Progenitor cell of endocrine pancreas (in vitro differentiated cells): ENCODE data around the gene ROGDI. TPM values are rescaled to one million over a fixed set of nuclear protein-coding genes. Genes with fewer than 3 reads are reported as not detected.

Experiments used
- DNase-seq: peaks from one replicate; pipeline ENCODE4 v3.0.0; 2021; ENCODE audit warnings: low spot score; ENCODE audit not compliant: unreplicated experiment
- H3K27ac Mint-ChIP-seq: 2 replicates; pipeline ENCODE4 v1.8.0; 2021; ENCODE audit warnings: mild to moderate bottlenecking, moderate library complexity, mixed read lengths
- H3K27me3 Mint-ChIP-seq: 2 replicates; pipeline ENCODE4 v1.8.0; 2021; ENCODE audit warnings: mixed read lengths
- H3K36me3 Mint-ChIP-seq: 2 replicates; pipeline ENCODE4 v1.8.0; 2022; ENCODE audit warnings: mixed read lengths; ENCODE audit not compliant: insufficient read depth
- H3K4me1 Mint-ChIP-seq: 2 replicates; pipeline ENCODE4 v1.8.0; 2021; ENCODE audit warnings: low read depth, mixed read lengths
- H3K4me3 Mint-ChIP-seq: 2 replicates; pipeline ENCODE4 v1.8.0; 2021; ENCODE audit warnings: low read depth, mild to moderate bottlenecking, moderate library complexity, mixed read lengths
- H3K9me3 Mint-ChIP-seq: 2 replicates; pipeline ENCODE4 v1.8.0; 2021; ENCODE audit warnings: low read depth, mixed read lengths
- CTCF ChIP-seq: fragments of 200-600 bp; sonication (generic); IDR thresholded peaks from one replicate; pipeline ENCODE4 v1.5.0; 2021; ENCODE audit warnings: antibody characterized with exemption, mild to moderate bottlenecking; ENCODE audit not compliant: unreplicated experiment
- total RNA-seq: library from RNA; stranded (reverse); gene quantifications from 2 replicates; pipeline ENCODE4 v1.2.1, GENCODE V29; 2021

ROGDI gene
- total RNA-seq, 1 donor from 2014 or later: 44.1 TPM

GRCh38 chr16:4833584-4833983 lies 31.2 kb upstream of the ROGDI start:
- Mint-ChIP-seq H3K36me3 (peaks cover 17% of the 10 kb centered on the region), H3K9me3 (no peaks in the 10 kb centered on the region), H3K4me1 (no peaks in the 10 kb centered on the region), H3K4me3 (no peak overlapping the region), H3K27me3 (no peaks in the 10 kb centered on the region), H3K27ac (no peak overlapping the region)
- DNase-seq: no peak
- no peak for TF ChIP-seq CTCF

GRCh38 chr16:4832698-4833343 lies 30.4 kb upstream of the ROGDI start:
- no peaks in the 10 kb centered on the region for H3K9me3 Mint-ChIP-seq
- DNase-seq: no peak
- no peak overlapping the region for H3K27ac Mint-ChIP-seq
- no peaks in the 10 kb centered on the region for H3K4me1 Mint-ChIP-seq
- TF ChIP-seq CTCF: no peak
- H3K4me3 Mint-ChIP-seq: no peak overlapping the region
- H3K27me3 Mint-ChIP-seq: no peaks in the 10 kb centered on the region
- peaks cover 17% of the 10 kb centered on the region for H3K36me3 Mint-ChIP-seq

- Mint-ChIP-seq H3K9me3 (no peaks in the 10 kb centered on the region), H3K4me3 (no peak overlapping the region), H3K36me3 (peaks cover 18% of the 10 kb centered on the region), H3K27ac (no peak overlapping the region), H3K27me3 (no peaks in the 10 kb centered on the region), H3K4me1 (no peaks in the 10 kb centered on the region)
- TF ChIP-seq CTCF: no peak
- DNase-seq: no peak
Measured at GRCh38 chr16:4831616-4832015, 29.2 kb upstream of the ROGDI start.

GRCh38 chr16:4830408-4830807 lies 28.0 kb upstream of the ROGDI start:
- Mint-ChIP-seq H3K27ac (no peak overlapping the region), H3K4me1 (no peaks in the 10 kb centered on the region), H3K9me3 (no peaks in the 10 kb centered on the region), H3K4me3 (no peak overlapping the region), H3K27me3 (no peaks in the 10 kb centered on the region), H3K36me3 (peaks cover 18% of the 10 kb centered on the region)
- no peak for DNase-seq
- no peak for TF ChIP-seq CTCF

- Mint-ChIP-seq H3K27me3 (no peaks in the 10 kb centered on the region), H3K4me1 (no peaks in the 10 kb centered on the region), H3K36me3 (peaks cover 18% of the 10 kb centered on the region), H3K4me3 (no peak overlapping the region), H3K9me3 (no peaks in the 10 kb centered on the region), H3K27ac (no peak overlapping the region)
- no peak for DNase-seq
- no peak for TF ChIP-seq CTCF
Measured at GRCh38 chr16:4828567-4829321, 26.3 kb upstream of the ROGDI start.
